ENCODE results near the gene TFAP2A.

- TF ChIP-seq POLR2AphosphoS5 (IDR thresholded peaks at IDR 0.05; ENCODE audit: borderline replicate concordance, low read depth, low read length) (no peak), EZH2 (IDR thresholded peaks at IDR 0.05) (no peak), FOXP2 (optimal IDR thresholded peaks at IDR 0.05; ENCODE audit: control extremely low read depth, extremely low read length, insufficient read depth) (no peak)
Measured at GRCh38 chr6:10386220-10386619, 28.7 kb downstream of the TFAP2A start.
